ENCODE results near the gene TIPIN.

TIPIN gene

DNA sequence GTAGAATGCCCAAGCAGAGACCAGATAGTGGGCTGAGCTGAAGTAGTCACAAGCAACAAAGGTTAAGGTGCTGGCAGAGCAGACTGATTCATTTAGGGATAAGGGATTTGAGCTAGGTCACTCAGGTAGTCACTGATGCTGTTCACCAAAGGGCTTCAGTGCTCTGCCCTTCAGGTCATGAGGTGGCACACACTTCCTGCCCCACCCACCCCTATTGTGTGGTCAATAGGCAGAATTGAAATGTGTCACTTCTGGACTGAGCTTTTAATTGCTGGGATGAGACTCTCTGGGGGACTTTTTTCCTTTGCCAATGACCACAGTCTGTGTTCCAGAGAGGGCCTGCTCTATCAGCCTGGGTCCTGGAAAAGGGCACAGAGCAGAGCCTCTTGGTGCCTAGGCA lies 66.0 kb downstream of the TIPIN start:
- peaks cover 6% of the 10 kb centered on the region for H3K36me3 ChIP-seq (ENCODE audit: low read depth)
- no peak overlapping the region for H3K27ac ChIP-seq (ENCODE audit: poor library complexity, severe bottlenecking)
- peaks cover 18% of the 10 kb centered on the region for H3K4me1 ChIP-seq (ENCODE audit: insufficient read depth, poor library complexity, severe bottlenecking)
- TF ChIP-seq, protein P1, sequence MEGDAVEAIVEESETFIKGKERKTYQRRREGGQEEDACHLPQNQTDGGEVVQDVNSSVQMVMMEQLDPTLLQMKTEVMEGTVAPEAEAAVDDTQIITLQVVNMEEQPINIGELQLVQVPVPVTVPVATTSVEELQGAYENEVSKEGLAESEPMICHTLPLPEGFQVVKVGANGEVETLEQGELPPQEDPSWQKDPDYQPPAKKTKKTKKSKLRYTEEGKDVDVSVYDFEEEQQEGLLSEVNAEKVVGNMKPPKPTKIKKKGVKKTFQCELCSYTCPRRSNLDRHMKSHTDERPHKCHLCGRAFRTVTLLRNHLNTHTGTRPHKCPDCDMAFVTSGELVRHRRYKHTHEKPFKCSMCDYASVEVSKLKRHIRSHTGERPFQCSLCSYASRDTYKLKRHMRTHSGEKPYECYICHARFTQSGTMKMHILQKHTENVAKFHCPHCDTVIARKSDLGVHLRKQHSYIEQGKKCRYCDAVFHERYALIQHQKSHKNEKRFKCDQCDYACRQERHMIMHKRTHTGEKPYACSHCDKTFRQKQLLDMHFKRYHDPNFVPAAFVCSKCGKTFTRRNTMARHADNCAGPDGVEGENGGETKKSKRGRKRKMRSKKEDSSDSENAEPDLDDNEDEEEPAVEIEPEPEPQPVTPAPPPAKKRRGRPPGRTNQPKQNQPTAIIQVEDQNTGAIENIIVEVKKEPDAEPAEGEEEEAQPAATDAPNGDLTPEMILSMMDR (IDR thresholded peaks at IDR 0.05; ENCODE audit: poor library complexity, severe bottlenecking): no peak
- H3K4me3 ChIP-seq (ENCODE audit: severe bottlenecking): no peak overlapping the region
- no peaks in the 10 kb centered on the region for H3K9me3 ChIP-seq (ENCODE audit: severe bottlenecking)
- DNase-seq (ENCODE audit: low spot score) (no peak), ATAC-seq (ENCODE audit: low read depth) (no peak)
- no peaks in the 10 kb centered on the region for H3K27me3 ChIP-seq (ENCODE audit: insufficient read depth, poor library complexity, severe bottlenecking)

DNA sequence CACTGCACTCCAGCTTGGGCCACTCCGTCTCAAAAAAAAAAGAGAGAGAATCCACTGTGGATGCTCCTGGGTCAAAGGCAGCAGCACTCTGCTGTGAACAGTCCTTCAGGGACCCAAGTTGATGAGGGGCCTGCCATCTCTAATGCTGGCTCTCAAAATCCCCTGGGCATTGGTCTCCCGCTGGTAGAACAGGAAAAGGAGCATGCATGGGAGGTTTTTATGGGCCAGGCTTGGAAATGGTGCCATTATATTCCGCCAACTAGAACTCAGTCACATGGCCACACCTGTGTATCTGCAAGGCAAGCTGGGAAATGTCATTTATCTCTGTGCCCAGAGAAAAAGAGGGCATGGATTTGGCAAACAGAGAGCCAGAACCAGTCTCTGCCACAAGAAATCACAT lies 66.5 kb downstream of the TIPIN start:
- Histone ChIP-seq H3K27ac (ENCODE audit: poor library complexity, severe bottlenecking) (no peak overlapping the region), H3K9me3 (ENCODE audit: severe bottlenecking) (no peaks in the 10 kb centered on the region), H3K27me3 (ENCODE audit: insufficient read depth, poor library complexity, severe bottlenecking) (no peaks in the 10 kb centered on the region), H3K36me3 (ENCODE audit: low read depth) (peaks cover 1% of the 10 kb centered on the region), H3K4me3 (ENCODE audit: severe bottlenecking) (no peak overlapping the region), H3K4me1 (ENCODE audit: insufficient read depth, poor library complexity, severe bottlenecking) (peaks cover 13% of the 10 kb centered on the region)
- ATAC-seq (ENCODE audit: low read depth): no peak
- no peak for DNase-seq (ENCODE audit: low spot score)
- TF ChIP-seq, protein P1 (IDR thresholded peaks at IDR 0.05; ENCODE audit: poor library complexity, severe bottlenecking): no peak

DNA sequence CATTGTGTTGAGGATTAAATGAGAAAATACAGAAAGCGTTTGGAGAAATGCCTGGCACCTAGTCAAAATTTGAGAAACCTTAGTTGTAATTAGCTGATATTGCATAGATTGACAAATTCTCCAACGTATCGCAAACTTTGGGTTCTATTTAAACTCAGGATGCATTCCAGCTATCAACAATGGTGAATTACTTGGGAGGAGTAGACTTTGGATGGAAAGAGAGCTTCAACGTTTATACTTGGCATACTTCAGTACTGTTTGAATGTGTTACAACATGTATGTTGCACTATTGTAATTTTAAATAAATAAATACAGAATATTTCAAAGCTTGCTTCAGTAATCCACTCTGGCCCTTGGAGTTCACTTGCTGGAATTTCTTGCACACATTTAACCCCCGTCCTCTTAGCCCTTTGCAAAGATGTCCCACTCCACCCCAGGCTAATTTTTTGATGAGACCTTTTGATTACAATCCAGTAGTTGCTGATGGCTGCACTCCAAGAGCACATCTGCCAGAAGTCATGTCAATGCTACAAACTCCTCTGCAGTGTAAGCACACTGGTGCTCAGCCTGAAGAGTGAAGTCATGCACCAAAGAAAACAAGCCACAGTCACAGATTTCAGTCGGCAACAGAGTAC lies 67.8 kb downstream of the TIPIN start:
- TF ChIP-seq, protein P1 (IDR thresholded peaks at IDR 0.05; ENCODE audit: poor library complexity, severe bottlenecking): no peak
- peaks cover 4% of the 10 kb centered on the region for H3K4me1 ChIP-seq (ENCODE audit: insufficient read depth, poor library complexity, severe bottlenecking)
- H3K27ac ChIP-seq (ENCODE audit: poor library complexity, severe bottlenecking): no peak overlapping the region
- H3K27me3 ChIP-seq (ENCODE audit: insufficient read depth, poor library complexity, severe bottlenecking): no peaks in the 10 kb centered on the region
- DNase-seq (ENCODE audit: low spot score) (no peak), ATAC-seq (ENCODE audit: low read depth) (no peak)
- H3K9me3 ChIP-seq (ENCODE audit: severe bottlenecking): no peaks in the 10 kb centered on the region
- H3K36me3 ChIP-seq (ENCODE audit: low read depth): no peaks in the 10 kb centered on the region
- no peak overlapping the region for H3K4me3 ChIP-seq (ENCODE audit: severe bottlenecking)

DNA sequence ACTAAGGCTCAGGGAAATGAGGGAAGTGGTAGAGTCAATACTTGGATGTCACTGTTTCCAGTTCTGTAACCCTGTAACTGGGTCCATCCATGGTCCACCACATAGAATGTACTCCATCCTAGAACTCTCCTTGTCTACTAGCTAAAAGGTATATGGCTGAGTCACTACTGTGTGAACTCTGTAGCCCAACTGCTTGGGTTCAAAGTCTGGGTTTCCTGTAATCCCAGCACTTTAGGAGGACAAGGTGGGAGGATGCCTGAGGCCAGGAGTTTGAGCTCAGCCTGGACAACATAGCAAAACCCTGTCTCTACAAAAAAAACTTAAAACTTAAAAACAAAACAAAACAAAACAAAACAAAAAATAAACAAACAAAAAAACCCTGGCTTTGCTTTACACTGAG lies 68.4 kb downstream of the TIPIN start:
- Histone ChIP-seq H3K4me3 (ENCODE audit: severe bottlenecking) (no peak overlapping the region), H3K4me1 (ENCODE audit: insufficient read depth, poor library complexity, severe bottlenecking) (peaks cover 4% of the 10 kb centered on the region), H3K27me3 (ENCODE audit: insufficient read depth, poor library complexity, severe bottlenecking) (no peaks in the 10 kb centered on the region), H3K27ac (ENCODE audit: poor library complexity, severe bottlenecking) (no peak overlapping the region), H3K36me3 (ENCODE audit: low read depth) (no peaks in the 10 kb centered on the region), H3K9me3 (ENCODE audit: severe bottlenecking) (no peaks in the 10 kb centered on the region)
- TF ChIP-seq, protein P1 (IDR thresholded peaks at IDR 0.05; ENCODE audit: poor library complexity, severe bottlenecking): no peak
- DNase-seq (ENCODE audit: low spot score) (no peak), ATAC-seq (ENCODE audit: low read depth) (0 out of 3 replicates have a peak, but pooled peaks have one; percentile 9)

DNA sequence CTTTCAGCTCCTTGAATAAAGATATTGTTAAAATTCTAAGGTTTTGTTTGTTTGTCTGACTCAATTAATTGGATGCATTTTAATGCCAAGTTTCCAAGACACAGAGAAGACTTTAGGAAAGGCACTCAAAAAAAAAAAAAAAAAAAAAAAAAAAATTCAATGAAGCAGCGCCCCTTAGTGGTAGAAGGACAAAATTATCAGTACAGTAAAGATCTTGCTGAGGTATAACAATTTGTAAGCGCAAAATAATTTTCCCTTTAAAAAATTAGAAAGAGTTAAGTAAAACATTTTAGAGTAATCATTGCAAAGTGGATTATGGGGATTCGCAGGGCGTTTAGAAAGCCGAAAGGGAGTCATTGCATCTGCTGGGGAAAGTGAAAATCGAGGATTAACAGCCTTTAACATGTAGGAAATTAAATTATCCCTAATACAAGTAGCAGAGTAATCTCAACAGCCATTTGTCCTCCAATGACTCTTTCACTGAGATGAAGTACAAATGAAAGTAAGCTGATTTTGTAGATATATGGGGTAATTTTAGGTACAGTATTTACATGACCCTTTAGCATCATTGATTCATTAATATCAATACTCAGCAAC lies 68.9 kb downstream of the TIPIN start:
- Histone ChIP-seq H3K27ac (ENCODE audit: poor library complexity, severe bottlenecking) (no peak overlapping the region), H3K9me3 (ENCODE audit: severe bottlenecking) (no peaks in the 10 kb centered on the region), H3K27me3 (ENCODE audit: insufficient read depth, poor library complexity, severe bottlenecking) (no peaks in the 10 kb centered on the region), H3K36me3 (ENCODE audit: low read depth) (no peaks in the 10 kb centered on the region), H3K4me3 (ENCODE audit: severe bottlenecking) (no peak overlapping the region), H3K4me1 (ENCODE audit: insufficient read depth, poor library complexity, severe bottlenecking) (no peaks in the 10 kb centered on the region)
- ATAC-seq (ENCODE audit: low read depth) (no peak), DNase-seq (ENCODE audit: low spot score) (no peak)
- TF ChIP-seq, protein P1 (IDR thresholded peaks at IDR 0.05; ENCODE audit: poor library complexity, severe bottlenecking): peak; percentile 97
